H1 (cell line): ENCODE results near the gene CSNK1G3. TPM values are rescaled to one million over a fixed set of nuclear protein-coding genes. Genes with fewer than 3 reads are reported as not detected.

Experiments
- CTCF ChIA-PET: fragments of 300-600 bp; sonication (Branson Sonifier 250); formaldehyde crosslinking; loops from one replicate; lab custom pipeline; 2021; ENCODE audit not compliant: partially characterized antibody; lab: Charles Lee
- POLR2A ChIA-PET: fragments of 300-600 bp; sonication (Branson Sonifier 250); formaldehyde crosslinking; loops from one replicate; lab custom pipeline; 2021; ENCODE audit warnings: inconsistent platforms; ENCODE audit not compliant: partially characterized antibody; lab: Charles Lee
- DNase-seq, 2 experiments: peaks; one replicate each; pipeline versions ENCODE4 v3.0.0 to v3.0.0-alpha.2; 2010 to 2022; ENCODE audit warnings: low spot score in 2 of 2, low read depth in 1 of 2, mixed read lengths in 1 of 2
- FAIRE-seq: peaks from 2 replicates; lab custom pipeline; 2011; peaks lifted over from hg19 to GRCh38; lab: Jason Lieb, UNC
- H2AFZ ChIP-seq: 2 replicates; pipeline ENCODE4 v1.8.1; 2012; ENCODE audit warnings: low read length, inconsistent platforms
- H2AK5ac ChIP-seq: 2 replicates; pipeline ENCODE4 v1.6.1; 2013; ENCODE audit warnings: low read depth, low read length
- H2BK120ac ChIP-seq: replicated peaks from 2 replicates; pipeline ENCODE3; 2013; ENCODE audit warnings: low read depth, low read length, inconsistent platforms
- H2BK12ac ChIP-seq: 2 replicates; pipeline ENCODE4 v1.6.1; 2013; ENCODE audit warnings: low read depth, low read length
- H2BK15ac ChIP-seq: 2 replicates; pipeline ENCODE4 v1.6.1; 2013; ENCODE audit warnings: low read length
- H2BK20ac ChIP-seq: 2 replicates; pipeline ENCODE4 v1.6.1; 2013; ENCODE audit warnings: low read length
- H2BK5ac ChIP-seq: 2 replicates; pipeline ENCODE4 v1.6.1; 2013; ENCODE audit warnings: low read depth, low read length
- H3K14ac ChIP-seq: 2 replicates; pipeline ENCODE4 v1.6.1; 2013; ENCODE audit warnings: inconsistent platforms; ENCODE audit not compliant: insufficient read length
- H3K18ac ChIP-seq: 2 replicates; pipeline ENCODE4 v1.6.1; 2013; ENCODE audit warnings: low read length; ENCODE audit errors: extremely low read depth
- H3K23ac ChIP-seq: 2 replicates; pipeline ENCODE4 v1.6.1; 2013; ENCODE audit warnings: inconsistent platforms; ENCODE audit not compliant: insufficient read length
- H3K23me2 ChIP-seq: 2 replicates; pipeline ENCODE4 v1.6.1; 2013; ENCODE audit warnings: low read depth, low read length
- H3K27ac ChIP-seq: 2 replicates; pipeline ENCODE4 v1.6.1; 2011; ENCODE audit warnings: low read depth, low read length, inconsistent platforms
- H3K27me3 ChIP-seq, 4 experiments: replicated peaks in 1 of 4; 1 replicate in 1 of 4; 2 replicates in 3 of 4; pipeline versions ENCODE4 v1.6.1 to v1.8.1; 2011 to 2013; ENCODE audit warnings: low read length in 3 of 4, mild to moderate bottlenecking in 3 of 4, inconsistent platforms in 2 of 4, mixed read lengths in 2 of 4, moderate library complexity in 1 of 4; ENCODE audit not compliant: control insufficient read depth in 3 of 4, insufficient read depth in 3 of 4; ENCODE audit errors: extremely low read depth in 1 of 4
- H3K36me3 ChIP-seq, 4 experiments: 2 replicates each; pipeline versions ENCODE4 v1.6.1 to v1.8.1; 2011 to 2013; ENCODE audit warnings: mild to moderate bottlenecking in 4 of 4, low read length in 3 of 4, moderate library complexity in 2 of 4, control low read depth in 1 of 4, inconsistent platforms in 1 of 4; ENCODE audit not compliant: insufficient read depth in 4 of 4, control insufficient read depth in 2 of 4
- H3K4ac ChIP-seq: replicated peaks from 2 replicates; pipeline ENCODE3; 2013; ENCODE audit warnings: low read length, low read depth, mixed read lengths, inconsistent platforms; ENCODE audit not compliant: insufficient read length
- H3K4me1 ChIP-seq, 4 experiments: replicated peaks in 1 of 4; 1 replicate in 1 of 4; 2 replicates in 3 of 4; pipeline versions ENCODE4 v1.6.1 to v1.8.1; 2011 to 2013; ENCODE audit warnings: low read length in 3 of 4, inconsistent platforms in 2 of 4, mixed read lengths in 1 of 4; ENCODE audit not compliant: insufficient read depth in 4 of 4, control insufficient read depth in 3 of 4
- H3K4me2 ChIP-seq, 2 experiments: 2 replicates each; pipeline versions ENCODE4 v1.6.1 to v1.8.1; 2011 to 2013; ENCODE audit warnings: low read depth in 2 of 2, low read length in 2 of 2, control low read depth in 1 of 2, inconsistent platforms in 1 of 2, mild to moderate bottlenecking in 1 of 2; ENCODE audit not compliant: insufficient read depth in 1 of 2
- H3K4me3 ChIP-seq, 4 experiments: fragments of 200-600, 300-600 bp in 1 of 4; sonication (generic), shearing (Covaris generic), sonication (Bioruptor Twin) in 1 of 4; 2 replicates each; pipeline versions ENCODE4 v1.5.1 to v1.8.1; 2011 to 2016; ENCODE audit warnings: low read length in 4 of 4, low read depth in 3 of 4, control low read depth in 2 of 4, inconsistent platforms in 2 of 4, mild to moderate bottlenecking in 2 of 4, mixed read lengths in 1 of 4, moderate library complexity in 1 of 4; ENCODE audit not compliant: insufficient read depth in 2 of 4; ENCODE audit errors: extremely low read depth in 1 of 4
- H3K56ac ChIP-seq: replicated peaks from 2 replicates; pipeline ENCODE3; 2013; ENCODE audit warnings: low read depth, mild to moderate bottlenecking, mixed read lengths, low read length, inconsistent platforms; ENCODE audit not compliant: insufficient read length
- H3K79me1 ChIP-seq: 2 replicates; pipeline ENCODE4 v1.6.1; 2013; ENCODE audit warnings: low read depth, low read length, control low read depth
- H3K79me2 ChIP-seq, 2 experiments: 2 replicates each; pipeline versions ENCODE4 v1.6.1 to v1.8.1; 2012 to 2013; ENCODE audit warnings: low read length in 2 of 2, mild to moderate bottlenecking in 2 of 2, inconsistent platforms in 1 of 2; ENCODE audit not compliant: insufficient read depth in 2 of 2, control insufficient read depth in 1 of 2
- H3K9ac ChIP-seq, 4 experiments: replicated peaks in 1 of 4; 1 replicate in 1 of 4; 2 replicates in 3 of 4; pipeline versions ENCODE4 v1.6.1 to v1.8.1; 2011 to 2013; ENCODE audit warnings: low read depth in 3 of 4, low read length in 3 of 4, control low read depth in 2 of 4, mild to moderate bottlenecking in 2 of 4, moderate library complexity in 2 of 4, inconsistent platforms in 1 of 4; ENCODE audit errors: extremely low read depth in 1 of 4
- H3K9me3 ChIP-seq, 2 experiments: 2 replicates each; pipeline versions ENCODE4 v1.6.1 to v1.8.1; 2012 to 2013; ENCODE audit warnings: mild to moderate bottlenecking in 2 of 2, moderate library complexity in 2 of 2, control low read depth in 1 of 2, inconsistent platforms in 1 of 2, low read depth in 1 of 2, low read length in 1 of 2, mixed read lengths in 1 of 2; ENCODE audit not compliant: insufficient read depth in 2 of 2
- H4K20me1 ChIP-seq, 2 experiments: replicated peaks in 1 of 2; 2 replicates each; pipeline versions ENCODE3 to v1.8.1; 2011 to 2013; ENCODE audit warnings: inconsistent platforms in 2 of 2, low read length in 2 of 2, mild to moderate bottlenecking in 1 of 2; ENCODE audit not compliant: insufficient read depth in 2 of 2, control insufficient read depth in 1 of 2
- H4K5ac ChIP-seq: 2 replicates; pipeline ENCODE4 v1.6.1; 2013; ENCODE audit warnings: low read length, low read depth, mixed read lengths, inconsistent platforms; ENCODE audit not compliant: insufficient read length
- H4K8ac ChIP-seq: 2 replicates; pipeline ENCODE4 v1.8.0; 2013; ENCODE audit warnings: mild to moderate bottlenecking, moderate library complexity, low read length, inconsistent platforms; ENCODE audit not compliant: insufficient read depth; ENCODE audit errors: extremely low read depth
- H4K91ac ChIP-seq: replicated peaks from 2 replicates; pipeline ENCODE3; 2013; ENCODE audit warnings: low read length, mixed read lengths, inconsistent platforms; ENCODE audit not compliant: insufficient read length
- CBX8 ChIP-seq: fragments of 300-800, 300-1000 bp; sonication (generic); IDR thresholded peaks from 2 replicates; pipeline ENCODE4 v1.7.1; 2016; ENCODE audit warnings: low read depth, low read length, borderline replicate concordance
- GTF2F1 ChIP-seq: IDR thresholded peaks from 2 replicates; pipeline ENCODE4 v1.6.1; 2012; ENCODE audit warnings: low read depth, low read length, improper control_type of control experiment, borderline replicate concordance
- RXRA ChIP-seq: IDR thresholded peaks from 2 replicates; pipeline ENCODE4 v1.6.1; 2011; ENCODE audit warnings: low read depth, mild to moderate bottlenecking, low read length, moderate library complexity; ENCODE audit not compliant: insufficient read depth
- WGBS, 2 experiments: shearing (Covaris generic) in 1 of 2; methylation state at CpG; one replicate each; pipeline versions ENCODE4 v1.1.6 to v1.1.7; 2013 to 2015; ENCODE audit warnings: low lambda C conversion rate in 2 of 2, mixed read lengths in 2 of 2, inconsistent platforms in 1 of 2, low coverage in 1 of 2, missing lambda C conversion rate in 1 of 2; ENCODE audit not compliant: insufficient replicate concordance in 2 of 2, insufficient coverage in 1 of 2, insufficient read length in 1 of 2; ENCODE audit errors: extremely low coverage in 1 of 2, missing lambda C conversion rate in 1 of 2; 5-methylcytosine and 5-hydroxymethylcytosine counted together
- polyA plus RNA-seq, 7 experiments: library from polyadenylated mRNA; depleted of rRNA in 3 of 7; stranded (reverse) in 5 of 7; unstranded in 2 of 7; fragments of >200 nt in 5 of 7; fragments of 200-250 nt in 2 of 7; gene quantifications; 1 replicate in 5 of 7; 2 replicates in 1 of 7; 4 replicates in 1 of 7; pipeline versions ENCODE4 v1.2.1 to v1.2.3, GENCODE V29; 2011 to 2013; ENCODE audit warnings: missing spikeins in 2 of 7, mixed read lengths in 2 of 7
- total RNA-seq: library from RNA; stranded (reverse); fragmentation: NEBNext Ultra II Directional; extraction: Animal tissue kit (Norgen Biotek cat#: 25700); gene quantifications from 2 replicates; pipeline ENCODE4 v1.2.1, GENCODE V29; 2021

Gene CSNK1G3
- total and polyA plus RNA-seq, 2 of the 8 experiments (the other 6 are each of a cell fraction or from before 2014, with no cell fraction given), result 10.6 to 58.9 TPM

DNA sequence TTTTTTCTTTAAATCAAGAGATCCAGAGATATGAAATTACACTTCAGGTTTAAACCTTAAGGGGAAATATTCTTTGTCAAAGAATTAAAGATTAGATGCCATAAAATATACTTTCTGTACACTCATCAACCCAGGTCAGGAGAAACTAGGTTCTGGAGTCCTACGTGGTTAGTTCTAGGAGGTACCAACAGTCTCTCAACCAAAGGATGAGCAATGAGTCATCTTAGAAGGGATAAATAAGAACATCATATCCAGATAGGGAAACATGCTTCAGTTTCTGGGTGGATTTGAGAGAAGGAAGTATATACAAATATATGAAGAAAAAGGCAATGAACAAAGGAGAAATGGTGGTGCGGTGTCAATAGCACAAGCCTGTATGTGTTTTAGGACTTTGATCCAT, 98.2 kb downstream of the CSNK1G3 start:
- H3K27me3 ChIP-seq, result no peaks in the 10 kb centered on the region
- H2AFZ ChIP-seq, result no peak overlapping the region
- H2BK20ac ChIP-seq, result no peak overlapping the region
- H3K79me1 ChIP-seq, result no peaks in the 10 kb centered on the region
- ChIA-PET POLR2A (no interaction called here), CTCF (interaction anchor here (0.7 to 2.4 kb wide), 24 partner anchors 12 to 1112 kb away, joined by 3 to 13 read pairs (median 4); partner anchors contain the start of gene CEP120)
- no peak overlapping the region for H2BK12ac ChIP-seq
- no peak overlapping the region for H3K9ac ChIP-seq
- no peak overlapping the region for H4K5ac ChIP-seq
- no peak overlapping the region for H2BK5ac ChIP-seq
- H3K27ac ChIP-seq, result no peak overlapping the region
- H3K18ac ChIP-seq, result no peak overlapping the region
- no peak overlapping the region for H3K56ac ChIP-seq
- FAIRE-seq (no peak), DNase-seq (no peak)
- H3K23me2 ChIP-seq, result no peaks in the 10 kb centered on the region
- H3K4me3 ChIP-seq, result no peak overlapping the region
- H3K4me2 ChIP-seq, result no peak overlapping the region
- no peak overlapping the region for H2BK120ac ChIP-seq
- H3K4me1 ChIP-seq, result no peaks in the 10 kb centered on the region
- H2AK5ac ChIP-seq, result no peak overlapping the region
- no peak overlapping the region for H3K23ac ChIP-seq
- no peak overlapping the region for H3K4ac ChIP-seq
- H4K20me1 ChIP-seq, result no peaks in the 10 kb centered on the region
- peaks cover 0 to 10% (median 4%) of the 10 kb centered on the region in 4 experiments; a peak in 3 of 8 replicates for H3K36me3 ChIP-seq
- no peak overlapping the region for H2BK15ac ChIP-seq
- WGBS, 2 experiments, result 97% methylated on average over 2 of the region's 2 CpGs; no CpG with 5 or more reads in 1 of the 2 experiments
- no peaks in the 10 kb centered on the region for H3K9me3 ChIP-seq
- no peak overlapping the region for H3K14ac ChIP-seq
- H3K79me2 ChIP-seq, result no peaks in the 10 kb centered on the region
- no peak overlapping the region for H4K8ac ChIP-seq
- no peak overlapping the region for H4K91ac ChIP-seq
- no peak for TF ChIP-seq GTF2F1
- no peak for TF ChIP-seq CBX8
- TF ChIP-seq RXRA, result no peak
